ENCODE measurements around the gene ASIC4.

ASIC4 gene

DNA sequence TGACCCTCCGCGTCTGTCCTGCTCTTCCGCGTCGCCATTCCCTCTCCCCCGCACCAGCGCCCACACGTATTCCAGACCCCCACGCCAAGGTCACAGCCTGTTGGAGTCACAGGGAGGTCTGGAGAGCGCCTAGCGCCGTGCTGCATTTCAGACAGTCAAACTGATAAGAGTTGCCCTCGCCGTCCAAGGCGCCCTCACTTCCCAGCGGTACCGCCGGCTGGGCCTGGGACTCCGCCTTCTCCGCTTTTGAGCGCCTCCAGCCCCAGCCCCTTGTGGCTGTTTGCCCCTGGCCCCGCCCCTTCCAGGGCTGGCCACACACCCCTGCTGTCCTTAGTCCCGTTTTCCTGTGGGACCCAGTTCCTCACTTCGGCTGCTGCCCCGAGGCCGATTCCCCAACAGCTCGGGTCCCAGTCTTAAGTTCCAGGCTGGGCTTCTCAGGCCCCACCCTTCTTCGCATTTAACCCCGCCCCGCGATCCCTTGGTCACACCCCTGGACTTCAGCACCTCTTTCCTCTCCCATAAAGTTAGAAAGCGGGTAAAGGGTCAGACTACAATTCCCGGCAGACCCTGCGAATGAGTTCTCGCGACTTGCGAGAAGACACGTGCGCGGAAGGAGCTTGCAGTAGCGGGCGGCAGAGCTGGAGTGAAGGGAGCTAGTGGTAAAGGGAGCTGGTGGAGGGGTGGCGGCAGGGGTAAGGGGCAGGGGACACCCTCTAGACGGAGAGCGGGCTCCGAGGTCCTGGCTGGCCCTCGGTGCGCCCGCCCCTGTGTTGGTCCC lies 15.8 kb upstream of the ASIC4 start, which contains the start of gene GMPPA:
GMPPA (plus strand) TSS at position 612 of the 778 bp plus-strand sequence. CDS start 1,085 bp downstream, outside the sequence.
- peak; percentile 98 to 99 for DNase-seq

DNA sequence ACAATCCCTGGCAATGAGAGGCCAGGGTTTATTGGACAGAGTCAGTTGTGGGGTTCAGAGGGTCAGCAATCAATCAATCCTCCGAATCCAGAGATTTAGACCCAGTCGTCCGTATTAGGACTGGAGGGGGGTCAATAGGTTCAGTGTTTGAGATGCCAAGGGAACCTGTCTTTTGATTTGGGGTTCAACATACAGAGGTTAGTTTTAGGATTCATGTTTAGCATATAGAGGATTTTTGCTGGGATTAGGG lies 15.3 kb upstream of the ASIC4 start:
- no peak for DNase-seq

DNA sequence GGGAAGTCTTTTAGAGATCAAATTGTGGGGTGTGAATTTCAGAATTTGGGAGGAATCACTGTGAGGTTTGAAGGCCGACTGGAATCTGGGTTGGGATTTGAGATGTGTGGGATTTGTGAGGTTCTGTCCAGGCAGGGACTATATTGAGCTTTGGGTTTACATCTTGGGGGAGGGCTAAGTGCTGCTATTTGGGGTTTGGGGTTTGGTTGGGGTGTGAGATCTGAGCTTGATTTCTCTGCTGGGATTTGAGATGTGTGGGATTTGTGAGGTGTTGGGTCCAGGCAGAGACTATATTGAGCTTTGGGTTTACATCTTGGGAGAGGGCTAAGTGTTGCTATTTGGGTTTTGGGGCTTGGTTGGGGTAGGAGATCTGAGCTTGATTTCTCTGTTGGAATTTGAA lies 14.7 kb upstream of the ASIC4 start:
- no peak for DNase-seq

DNA sequence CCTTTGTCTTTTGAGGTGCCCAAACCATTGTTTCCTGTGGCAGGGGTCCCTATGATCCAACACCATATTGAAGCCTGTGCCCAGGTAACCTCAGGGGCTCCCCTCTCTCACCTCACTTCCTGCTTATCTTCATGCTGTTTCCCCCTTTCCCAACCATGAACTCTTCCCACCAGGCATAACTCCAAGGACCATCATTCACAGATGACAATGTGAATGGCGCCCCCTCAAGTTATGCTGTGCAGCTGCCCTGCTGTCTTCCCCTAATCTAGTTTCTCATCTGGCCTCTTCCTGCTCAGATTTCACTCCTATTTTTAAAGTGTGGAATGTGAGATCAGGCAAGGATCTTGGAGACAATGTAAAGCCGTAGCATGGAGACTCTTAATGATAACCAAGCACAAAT lies 14.1 kb upstream of the ASIC4 start:
- DNase-seq = no peak

DNA sequence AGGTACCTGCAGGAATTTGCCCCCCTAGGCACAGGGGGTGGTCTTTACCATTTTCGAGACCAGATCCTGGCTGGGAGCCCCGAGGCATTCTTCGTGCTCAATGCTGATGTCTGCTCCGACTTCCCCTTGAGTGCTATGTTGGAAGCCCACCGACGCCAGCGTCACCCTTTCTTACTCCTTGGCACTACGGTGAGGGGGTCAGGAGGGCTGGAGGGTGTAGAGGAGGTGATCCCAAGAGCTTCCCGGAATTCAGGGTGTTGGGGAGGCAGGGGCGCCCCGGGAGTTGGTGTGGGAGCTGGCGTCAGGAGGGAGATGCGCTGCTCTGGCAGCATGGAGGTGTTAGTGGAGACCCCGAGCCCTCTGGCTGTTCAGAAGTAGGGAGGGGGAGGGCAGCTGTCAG lies 12.4 kb upstream of the ASIC4 start:
- DNase-seq = no peak

DNA sequence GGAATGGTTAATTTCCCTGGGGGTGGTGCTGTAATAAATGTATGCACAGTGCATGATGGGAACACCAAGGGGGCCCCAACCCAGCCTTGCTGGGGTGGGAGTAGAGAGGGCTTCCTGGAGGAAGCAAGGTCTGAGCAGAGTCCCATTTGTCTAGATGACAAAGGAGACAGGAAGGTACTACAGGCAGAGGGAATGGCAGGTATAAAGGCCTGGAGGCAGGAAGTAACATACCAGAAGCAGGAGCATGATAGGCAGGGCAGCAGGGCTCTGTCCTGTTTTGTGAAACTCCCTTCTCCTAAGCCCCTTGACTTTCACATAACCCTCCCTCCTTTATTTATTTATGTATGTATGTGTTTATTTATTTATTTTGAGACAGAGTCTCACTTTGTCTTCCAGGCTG lies 11.7 kb upstream of the ASIC4 start:
- DNase-seq = no peak

DNA sequence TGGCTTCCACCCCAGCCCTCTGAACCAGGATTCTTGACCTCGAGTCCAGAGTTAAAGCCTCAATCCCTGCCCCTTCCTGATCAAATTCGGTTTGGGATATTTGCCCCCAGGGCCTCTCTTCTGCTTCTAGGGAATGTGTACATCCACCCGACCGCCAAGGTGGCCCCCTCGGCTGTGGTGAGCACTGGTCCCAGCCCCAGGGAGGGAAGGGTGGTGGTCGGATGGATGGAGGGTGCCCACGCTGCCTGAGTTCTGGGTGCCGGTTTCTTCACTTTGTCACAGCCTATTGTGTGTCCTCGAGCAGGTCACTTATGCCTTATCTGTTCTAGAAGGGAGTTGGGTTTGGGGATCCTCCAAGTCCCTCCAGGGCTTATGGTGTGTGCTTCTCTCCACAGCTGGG lies 8.7 kb upstream of the ASIC4 start:
- no peak for DNase-seq

DNA sequence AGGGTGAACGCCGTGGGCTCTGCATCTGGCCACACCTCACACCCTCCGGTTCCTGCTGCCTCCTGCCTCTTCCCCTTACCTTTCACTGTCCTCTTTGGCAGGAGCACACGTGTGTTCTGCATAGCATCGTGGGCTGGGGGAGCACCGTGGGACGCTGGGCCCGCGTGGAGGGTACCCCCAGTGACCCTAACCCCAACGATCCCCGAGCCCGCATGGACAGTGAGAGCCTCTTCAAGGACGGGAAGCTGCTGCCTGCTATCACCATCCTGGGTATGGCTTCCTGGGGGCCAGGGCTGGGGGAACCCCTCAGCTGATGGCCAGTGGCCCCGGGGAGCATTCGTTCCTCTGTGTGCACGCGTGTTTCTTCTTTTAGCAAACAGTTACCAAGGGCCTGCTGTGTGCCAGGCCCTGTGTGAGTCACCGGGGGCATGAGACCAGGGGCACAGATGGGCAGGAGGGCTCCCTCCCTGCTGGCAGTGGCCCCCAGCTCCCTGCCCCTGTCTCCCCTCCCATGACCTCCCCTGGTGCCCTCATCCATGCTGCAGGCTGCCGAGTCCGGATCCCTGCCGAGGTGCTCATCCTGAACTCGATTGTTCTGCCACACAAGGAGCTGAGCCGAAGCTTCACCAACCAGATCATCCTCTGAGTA lies 8.0 kb upstream of the ASIC4 start:
- DNase-seq = no peak

DNA sequence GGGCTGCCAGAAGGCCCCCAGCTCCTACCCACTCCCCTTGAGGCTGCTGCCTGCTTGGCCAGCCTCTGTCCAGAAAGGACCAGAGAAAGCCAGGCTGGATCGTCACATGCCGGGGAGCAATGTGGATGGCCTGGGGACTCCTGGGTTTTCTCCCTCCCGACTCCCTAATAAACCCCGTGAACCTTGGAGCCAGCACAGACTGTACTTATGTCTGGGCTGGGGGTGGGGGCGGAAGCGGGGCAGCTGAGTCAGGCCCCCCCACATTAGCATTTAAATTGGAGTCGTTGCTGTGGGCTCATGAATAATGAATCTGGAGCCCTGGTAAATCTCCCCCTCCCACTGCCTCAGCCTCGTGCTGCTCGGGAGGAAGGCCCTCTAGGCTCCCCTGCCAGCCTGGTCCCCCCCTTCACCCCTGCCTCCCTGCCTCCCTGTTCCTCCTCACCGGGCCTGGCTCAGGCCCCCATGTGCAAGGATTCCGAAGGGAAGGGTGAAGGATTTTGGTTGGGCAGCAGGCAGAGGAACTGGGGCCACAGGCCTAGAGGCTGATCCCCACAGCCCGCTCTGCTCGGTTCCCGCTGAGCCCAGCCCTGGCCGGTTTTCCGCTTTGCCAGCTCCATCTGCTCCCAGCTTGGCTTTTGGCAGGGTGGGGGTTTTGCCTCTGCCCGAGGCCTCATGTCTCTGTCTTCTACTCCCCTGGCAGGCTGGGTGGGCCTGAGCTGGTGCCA lies 7.3 kb upstream of the ASIC4 start:
- DNase-seq = no peak

DNA sequence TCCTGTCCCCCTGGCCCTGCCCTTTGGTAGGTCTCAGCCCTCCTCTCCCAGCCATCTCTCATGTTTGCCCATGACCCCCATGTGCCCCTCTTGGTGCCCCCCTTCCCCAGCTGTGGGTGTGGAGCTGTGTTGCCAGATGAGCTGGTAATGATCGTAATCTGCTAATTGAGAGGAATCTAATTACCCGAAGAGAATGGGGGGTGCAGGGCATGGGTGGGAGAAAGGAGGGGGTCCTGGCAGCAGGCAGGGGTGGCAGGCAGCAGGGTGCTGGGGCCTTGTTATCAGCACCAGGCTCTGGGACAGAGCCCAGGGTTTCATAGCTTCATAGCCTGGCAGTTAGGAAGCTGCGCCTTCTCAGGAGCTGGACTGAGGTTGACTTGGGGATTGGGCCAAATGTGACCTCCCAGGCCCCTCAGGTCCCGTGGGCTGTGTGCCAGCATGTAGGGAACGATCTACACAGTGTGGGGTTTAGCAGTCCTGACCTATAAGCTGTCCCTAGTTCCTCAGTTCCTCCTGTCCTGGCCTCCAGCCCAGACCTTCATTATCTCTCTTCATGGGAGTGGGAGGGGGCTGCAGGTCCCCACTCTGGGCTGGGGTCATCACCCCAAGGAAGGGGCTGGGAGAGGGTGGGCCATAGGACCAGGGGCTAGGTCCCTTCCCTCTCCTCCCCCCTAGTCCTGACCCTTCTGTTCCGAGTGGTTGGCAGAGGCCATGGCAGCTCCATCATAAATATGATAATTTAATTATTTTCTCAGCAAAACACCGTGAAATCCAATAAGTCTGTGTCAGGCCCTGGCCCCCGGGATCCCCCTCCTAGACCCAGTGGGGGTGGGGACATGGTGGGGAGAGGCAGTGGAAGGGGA lies 6.5 kb upstream of the ASIC4 start:
- no peak for DNase-seq

DNA sequence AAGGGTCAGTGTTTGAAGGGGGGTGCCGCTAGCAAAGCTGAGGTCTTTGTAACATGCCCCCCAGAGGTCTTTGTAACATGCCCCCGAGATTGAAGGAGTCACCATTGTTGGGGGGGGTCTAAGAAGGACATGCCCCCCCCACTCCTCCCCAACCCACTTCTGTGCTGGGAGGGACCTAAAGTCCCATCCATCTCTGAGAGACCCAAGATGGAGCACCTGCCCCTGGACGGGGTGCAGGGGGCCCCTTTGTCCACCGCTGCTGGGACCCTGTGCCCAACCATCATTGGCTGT lies 5.9 kb upstream of the ASIC4 start:
- no peak for DNase-seq

DNA sequence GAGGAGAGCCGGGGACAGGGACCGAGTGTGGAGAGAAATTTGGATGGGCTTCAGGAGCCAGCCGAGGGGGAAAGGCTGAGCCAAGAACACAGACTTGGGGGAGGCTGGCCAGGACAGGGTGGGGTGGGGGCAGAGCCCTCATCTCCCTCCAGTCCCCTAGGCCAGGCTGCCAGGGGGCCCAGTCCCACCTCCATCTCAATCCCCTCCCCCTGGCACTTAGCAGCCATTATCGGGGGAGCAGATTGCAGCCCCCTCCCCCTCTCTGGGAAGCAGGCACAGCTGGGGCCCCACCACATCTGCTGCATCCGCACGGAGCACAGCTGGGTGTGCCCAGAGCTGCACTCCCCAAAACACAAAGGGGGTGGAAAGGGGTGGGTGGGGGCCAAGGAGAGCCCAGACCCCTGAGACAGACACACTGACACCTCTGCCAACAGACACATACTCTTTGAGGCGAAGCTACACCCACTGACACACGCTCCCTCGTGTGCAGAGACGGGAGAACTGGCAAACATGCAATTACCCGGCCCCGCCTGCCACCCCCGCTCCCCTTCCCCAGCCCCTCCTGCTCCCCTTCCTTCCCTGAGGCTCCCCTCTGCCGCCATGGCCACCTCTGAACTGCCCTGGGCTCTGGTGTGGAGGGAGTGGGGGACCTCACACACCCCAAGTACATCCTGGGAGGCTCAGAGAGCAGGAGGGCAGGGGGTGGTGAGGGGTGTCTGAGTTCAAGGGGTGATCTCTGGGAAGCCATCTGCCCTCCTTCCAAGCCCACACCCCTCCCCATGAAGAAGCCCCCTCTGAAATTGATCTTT lies 5.1 kb upstream of the ASIC4 start:
- DNase-seq = peak in 1 of 2 donors; percentile 23

DNA sequence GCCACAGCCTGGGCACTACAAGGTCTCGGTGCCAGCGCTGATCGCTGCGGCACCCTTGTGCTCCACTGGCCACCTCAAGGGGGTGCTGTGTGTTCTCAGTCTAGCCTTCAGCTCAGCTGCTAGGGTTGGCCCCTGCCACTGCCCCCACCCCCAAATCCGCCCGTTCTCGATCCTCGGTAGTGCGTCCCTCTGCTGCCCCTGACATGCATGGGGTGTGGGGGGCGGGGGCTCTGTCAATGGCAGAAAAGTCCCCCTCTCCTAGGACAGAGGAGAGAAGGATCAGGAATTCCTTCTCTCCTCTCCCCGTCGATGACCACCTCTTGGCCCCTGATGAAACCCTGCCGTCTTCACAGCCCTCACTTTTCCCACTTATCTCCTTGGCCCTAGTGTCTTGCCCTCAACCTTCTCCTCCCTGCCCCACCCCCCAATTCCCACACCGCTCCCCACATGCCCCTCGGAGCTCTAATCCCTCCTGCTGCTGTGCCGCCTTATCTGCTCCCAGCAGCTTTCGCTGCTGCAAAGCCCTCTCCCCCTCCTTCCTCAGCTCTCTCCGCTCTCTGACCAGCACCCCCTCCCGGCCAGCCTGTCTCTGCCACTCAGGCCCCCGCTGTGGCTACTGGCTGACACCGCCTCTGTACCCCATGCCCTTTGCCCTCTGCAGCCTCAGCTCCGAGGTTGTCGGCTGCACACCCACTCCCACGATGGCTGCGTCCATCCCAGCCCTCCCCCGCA lies 4.3 kb upstream of the ASIC4 start:
- DNase-seq = peak; percentile 19 to 50

DNA sequence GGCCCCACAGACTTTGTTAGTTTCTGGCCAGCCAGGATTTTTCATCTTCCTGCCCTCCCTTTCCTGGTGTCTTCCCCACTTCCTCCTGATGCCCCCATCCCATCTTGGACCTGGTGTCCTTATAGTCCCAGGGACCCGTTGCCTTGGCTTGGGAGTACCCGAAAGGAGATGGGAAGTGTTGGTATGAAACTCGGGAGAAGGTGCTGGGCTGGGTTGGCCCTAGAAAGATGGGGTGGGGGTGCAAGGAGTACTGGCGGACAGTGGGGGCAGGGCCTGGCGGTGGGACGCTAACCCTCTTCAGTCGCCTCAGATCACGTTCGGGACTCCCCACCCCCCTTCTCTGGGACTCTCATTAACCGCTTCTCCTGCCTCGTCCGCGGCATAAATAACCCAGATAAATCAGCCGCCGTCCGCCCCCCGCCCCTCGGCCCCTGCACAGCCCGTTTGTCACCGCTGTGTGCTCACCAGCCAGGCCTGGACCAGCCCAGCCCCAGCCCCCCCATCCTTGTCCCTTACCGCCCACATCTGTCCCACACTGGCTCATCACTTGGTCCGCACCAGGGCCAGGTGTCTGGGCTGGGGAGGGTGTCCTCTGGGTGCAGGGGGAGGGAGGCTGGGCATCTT lies 3.7 kb upstream of the ASIC4 start:
- DNase-seq = no peak

DNA sequence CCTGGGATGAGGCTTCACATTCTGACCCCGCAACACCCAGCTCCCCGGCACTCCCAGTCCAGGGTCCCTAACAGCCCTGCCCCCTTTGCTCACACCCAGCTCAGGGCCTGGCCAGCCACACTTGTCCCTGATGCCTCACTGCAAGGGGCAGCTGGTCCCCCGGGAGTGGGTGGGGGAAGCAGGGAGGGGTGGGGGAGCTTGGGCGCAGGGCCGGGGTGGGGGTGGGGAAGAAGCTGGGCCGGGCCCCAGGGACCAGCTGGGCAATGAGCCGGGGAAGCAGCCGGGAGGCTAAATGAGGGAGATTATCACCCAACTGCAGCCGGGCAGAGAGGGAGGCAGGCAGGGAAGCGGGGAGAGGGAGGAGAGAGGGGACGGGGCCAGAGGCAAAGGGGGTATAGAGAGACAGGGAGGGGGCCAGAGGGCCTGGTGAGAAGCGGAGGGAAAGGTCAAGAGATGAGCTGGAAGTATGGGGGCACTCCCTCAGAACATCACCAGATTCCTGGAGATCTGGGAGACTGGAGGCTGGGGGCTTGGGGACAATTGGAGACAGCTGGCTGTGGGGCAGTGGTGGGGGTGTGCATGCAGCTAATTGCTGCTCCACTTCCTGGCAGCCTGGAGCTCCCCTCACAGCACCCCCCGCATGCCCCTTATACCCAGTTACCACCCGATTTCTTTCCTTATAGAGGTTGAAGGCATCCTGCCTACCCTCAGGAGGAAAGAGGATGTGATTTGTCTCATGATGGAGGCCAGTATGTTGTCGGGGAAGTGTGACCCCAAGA lies 2.5 kb upstream of the ASIC4 start:
- no peak for DNase-seq

DNA sequence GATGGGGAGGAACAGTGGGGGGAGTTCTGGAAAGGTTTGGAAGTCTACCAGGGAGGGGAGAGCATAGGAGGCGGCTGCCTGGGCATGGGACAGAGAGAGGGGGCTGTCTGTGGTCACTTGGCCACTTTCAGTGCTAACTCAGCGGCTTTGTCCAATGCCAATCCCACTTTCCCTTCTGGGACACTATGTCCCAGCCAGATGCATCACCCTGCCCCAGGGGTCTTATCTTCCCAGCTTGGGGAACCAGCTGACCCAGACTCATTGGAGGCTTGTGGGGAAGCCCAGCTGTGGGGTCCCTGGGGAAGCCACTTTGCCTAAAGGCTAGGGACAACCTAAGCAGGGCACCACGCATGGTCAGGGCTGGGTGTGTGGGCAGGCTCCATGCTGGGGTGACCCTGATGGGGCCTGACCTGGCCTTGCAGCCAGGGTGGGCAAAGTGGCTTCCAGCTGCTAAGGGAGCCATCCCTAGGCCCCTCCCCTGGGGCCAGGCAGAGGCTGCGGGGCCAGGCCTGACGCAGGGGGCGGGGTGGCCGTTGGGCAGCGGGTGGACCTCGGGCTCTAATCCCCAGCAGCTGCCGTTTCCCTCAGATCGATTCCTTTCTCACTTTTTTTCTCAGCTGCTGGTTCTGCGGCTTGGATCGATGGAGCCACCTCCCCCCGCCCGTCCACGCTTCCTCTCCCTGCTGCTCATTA lies 1.6 kb upstream of the ASIC4 start:
- DNase-seq = no peak

DNA sequence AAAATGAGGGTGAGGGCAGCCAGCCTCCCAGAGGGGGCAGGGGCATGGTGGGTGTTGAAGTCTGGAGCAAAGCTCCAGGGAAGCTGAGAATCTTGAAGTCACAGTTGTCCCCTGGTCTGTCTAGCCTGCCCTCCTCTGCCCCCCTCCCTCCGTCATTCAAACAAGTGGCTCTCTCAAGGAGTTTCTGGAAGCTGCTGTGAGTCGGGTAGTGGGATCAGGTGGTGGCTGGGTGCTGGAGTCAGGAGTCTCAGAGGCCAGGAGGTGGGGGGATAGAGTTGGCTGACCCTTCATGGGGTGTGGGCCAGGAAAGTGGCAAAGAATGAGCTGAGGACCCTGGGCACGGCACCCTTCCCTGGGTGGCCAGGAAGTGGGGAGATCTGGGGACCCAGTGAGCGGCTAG lies 495 bp upstream of the ASIC4 start:
- no peak for DNase-seq

DNA sequence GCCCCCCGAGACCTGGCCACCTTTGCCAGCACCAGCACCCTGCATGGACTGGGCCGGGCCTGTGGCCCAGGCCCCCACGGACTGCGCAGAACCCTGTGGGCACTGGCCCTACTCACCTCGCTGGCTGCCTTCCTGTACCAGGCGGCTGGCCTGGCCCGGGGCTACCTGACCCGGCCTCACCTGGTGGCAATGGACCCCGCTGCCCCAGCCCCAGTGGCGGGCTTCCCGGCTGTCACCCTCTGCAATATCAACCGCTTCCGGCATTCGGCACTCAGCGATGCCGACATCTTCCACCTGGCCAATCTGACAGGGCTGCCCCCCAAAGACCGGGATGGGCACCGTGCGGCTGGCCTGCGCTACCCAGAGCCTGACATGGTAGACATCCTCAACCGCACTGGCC lies 554 bp downstream of the ASIC4 start:
- no peak for DNase-seq

DNA sequence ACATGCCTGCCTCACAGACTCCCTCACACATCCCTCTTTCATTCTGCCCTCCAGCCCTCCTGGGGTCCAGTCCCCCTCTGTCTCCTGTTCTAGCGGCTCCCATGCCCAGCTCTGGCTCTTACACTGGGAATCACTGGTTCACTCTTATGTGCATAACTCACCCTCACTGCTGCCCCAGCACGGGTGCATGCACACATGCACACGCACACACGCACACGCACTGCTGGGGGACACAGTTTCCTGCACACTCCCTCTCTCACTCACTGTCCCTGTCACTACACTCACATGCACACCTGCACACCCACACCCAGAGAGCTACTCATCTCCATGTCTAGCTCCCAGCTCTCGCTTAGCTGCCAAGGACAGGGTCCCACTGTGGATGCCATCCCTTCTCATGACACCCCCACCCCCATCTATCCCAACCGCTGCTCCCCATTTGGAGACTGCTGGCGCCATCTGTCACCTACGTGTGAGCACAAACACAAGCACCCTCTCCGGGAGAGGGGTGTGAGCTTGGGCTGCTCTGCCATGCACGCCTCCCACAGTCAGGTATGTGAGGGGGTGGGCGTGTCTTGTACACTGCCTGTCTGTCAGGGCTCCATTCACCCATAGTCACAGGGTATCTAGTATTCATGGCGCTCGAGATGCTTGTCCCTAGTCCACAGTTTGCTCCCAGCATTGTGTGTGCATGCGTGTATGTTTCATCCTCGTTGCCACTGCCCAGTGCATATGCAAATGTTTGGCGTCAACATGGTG lies 1.8 kb downstream of the ASIC4 start:
- no peak for DNase-seq

All from inflammatory macrophage (primary cell).